MG63 (cell line): ENCODE results near the gene MS4A15. TPM values are rescaled to one million over a fixed set of nuclear protein-coding genes. Genes with fewer than 3 reads are reported as not detected.

Experiments
- DNase-seq: peaks from one replicate; pipeline ENCODE4 v3.0.0-alpha.2; 2020
- H3K27me3 ChIP-seq: fragments of 250-450 bp; sonication (Bioruptor Pico); 2 replicates; pipeline ENCODE4 v1.5.1; 2020; ENCODE audit warnings: mild to moderate bottlenecking, moderate library complexity
- H3K36me3 ChIP-seq: fragments of 250-450 bp; sonication (Bioruptor Pico); 2 replicates; pipeline ENCODE4 v1.5.1; 2020; ENCODE audit warnings: mild to moderate bottlenecking, moderate library complexity
- H3K4me3 ChIP-seq: fragments of 250-450 bp; sonication (Bioruptor Pico); 2 replicates; pipeline ENCODE4 v1.5.1; 2020; ENCODE audit warnings: mild to moderate bottlenecking, moderate library complexity
- H3K9me3 ChIP-seq: fragments of 250-450 bp; sonication (Bioruptor Pico); 2 replicates; pipeline ENCODE4 v1.5.1; 2020; ENCODE audit warnings: mild to moderate bottlenecking, moderate library complexity
- total RNA-seq: library from RNA; depleted of rRNA; stranded (reverse); fragments of >200 nt; shearing (Covaris generic); gene quantifications from 2 replicates; pipeline ENCODE4 v1.2.3, GENCODE V29; 2014; ENCODE audit warnings: low replicate concordance

MS4A15 gene
- total RNA-seq, 1 experiment from 2014 or later, result not detected

- Histone ChIP-seq H3K36me3 (no peaks in the 10 kb centered on the region), H3K4me3 (no peak overlapping the region), H3K27me3 (no peaks in the 10 kb centered on the region), H3K9me3 (no peaks in the 10 kb centered on the region)
- no peak for DNase-seq
These were observed 26.4 kb downstream of the MS4A15 start for GRCh38 chr11:60783141-60783484.

- no peak overlapping the region for H3K4me3 ChIP-seq
- no peaks in the 10 kb centered on the region for H3K9me3 ChIP-seq
- no peaks in the 10 kb centered on the region for H3K27me3 ChIP-seq
- no peaks in the 10 kb centered on the region for H3K36me3 ChIP-seq
- no peak for DNase-seq
These were observed 27.2 kb downstream of the MS4A15 start for GRCh38 chr11:60783911-60784310.

- Histone ChIP-seq H3K9me3 (no peaks in the 10 kb centered on the region), H3K4me3 (no peak within 1 kb of the TSS), H3K36me3 (no peaks in the 10 kb centered on the region), H3K27me3 (no peaks in the 10 kb centered on the region)
- DNase-seq, result no peak
These were observed 28.5 kb downstream of the MS4A15 start, which contains the start of gene MS4A10 for GRCh38 chr11:60785136-60785535. Gene MS4A10 (plus strand): TSS chr11:60785333. CDS start chr11:60790336, 5,003 bp downstream.

GRCh38 chr11:60785806-60786361 lies 29.2 kb downstream of the MS4A15 start:
- Histone ChIP-seq H3K36me3 (no peaks in the 10 kb centered on the region), H3K9me3 (no peaks in the 10 kb centered on the region), H3K27me3 (no peaks in the 10 kb centered on the region), H3K4me3 (no peak overlapping the region)
- DNase-seq, result no peak

GRCh38 chr11:60786811-60787567 lies 30.3 kb downstream of the MS4A15 start:
- no peaks in the 10 kb centered on the region for H3K9me3 ChIP-seq
- H3K4me3 ChIP-seq, result no peak overlapping the region
- H3K27me3 ChIP-seq, result no peaks in the 10 kb centered on the region
- peak; percentile 76 for DNase-seq
- H3K36me3 ChIP-seq, result no peaks in the 10 kb centered on the region

- Histone ChIP-seq H3K4me3 (no peak overlapping the region), H3K36me3 (no peaks in the 10 kb centered on the region), H3K9me3 (no peaks in the 10 kb centered on the region), H3K27me3 (no peaks in the 10 kb centered on the region)
- DNase-seq, result peak; percentile 39
These were observed 31.9 kb downstream of the MS4A15 start for GRCh38 chr11:60788401-60789125.

GRCh38 chr11:60790726-60791125 lies 34.1 kb downstream of the MS4A15 start:
- no peak for DNase-seq

GRCh38 chr11:60791153-60791933 lies 34.7 kb downstream of the MS4A15 start:
- Histone ChIP-seq H3K4me3 (no peak overlapping the region), H3K36me3 (no peaks in the 10 kb centered on the region), H3K9me3 (no peaks in the 10 kb centered on the region), H3K27me3 (no peaks in the 10 kb centered on the region)
- no peak for DNase-seq

More at GRCh38 chr11:60790726-60791125, 34.1 kb downstream of the MS4A15 start:
- Histone ChIP-seq H3K4me3 (no peak overlapping the region), H3K27me3 (no peaks in the 10 kb centered on the region), H3K36me3 (no peaks in the 10 kb centered on the region), H3K9me3 (no peaks in the 10 kb centered on the region)

GRCh38 chr11:60792521-60792920 lies 35.9 kb downstream of the MS4A15 start:
- Histone ChIP-seq H3K27me3 (no peaks in the 10 kb centered on the region), H3K9me3 (no peaks in the 10 kb centered on the region), H3K4me3 (no peak overlapping the region), H3K36me3 (no peaks in the 10 kb centered on the region)
- no peak for DNase-seq

- no peaks in the 10 kb centered on the region for H3K9me3 ChIP-seq
- no peaks in the 10 kb centered on the region for H3K36me3 ChIP-seq
- DNase-seq, result no peak
- no peaks in the 10 kb centered on the region; the same call in 1 of the 2 replicates for H3K27me3 ChIP-seq
- H3K4me3 ChIP-seq, result no peak overlapping the region
These were observed 38.6 kb downstream of the MS4A15 start for GRCh38 chr11:60795291-60795690.

- no peak overlapping the region for H3K4me3 ChIP-seq
- H3K27me3 ChIP-seq, result peaks cover 2% of the 10 kb centered on the region; the same call in 1 of the 2 replicates
- no peak for DNase-seq
- H3K9me3 ChIP-seq, result no peaks in the 10 kb centered on the region
- no peaks in the 10 kb centered on the region for H3K36me3 ChIP-seq
These were observed 41.4 kb downstream of the MS4A15 start for GRCh38 chr11:60797846-60798630.

GRCh38 chr11:60798631-60799030 lies 42.0 kb downstream of the MS4A15 start:
- Histone ChIP-seq H3K27me3 (peaks cover 2% of the 10 kb centered on the region; the same call in 1 of the 2 replicates), H3K9me3 (no peaks in the 10 kb centered on the region), H3K4me3 (no peak overlapping the region), H3K36me3 (no peaks in the 10 kb centered on the region)
- DNase-seq, result no peak

GRCh38 chr11:60801194-60801593 lies 44.5 kb downstream of the MS4A15 start:
- no peaks in the 10 kb centered on the region for H3K9me3 ChIP-seq
- no peak for DNase-seq
- peaks cover 2% of the 10 kb centered on the region; the same call in 1 of the 2 replicates for H3K27me3 ChIP-seq
- H3K36me3 ChIP-seq, result no peaks in the 10 kb centered on the region
- no peak overlapping the region for H3K4me3 ChIP-seq

- no peaks in the 10 kb centered on the region for H3K9me3 ChIP-seq
- peaks cover 2% of the 10 kb centered on the region; the same call in 1 of the 2 replicates for H3K27me3 ChIP-seq
- no peaks in the 10 kb centered on the region for H3K36me3 ChIP-seq
- DNase-seq, result no peak
- H3K4me3 ChIP-seq, result no peak overlapping the region
These were observed 46.7 kb downstream of the MS4A15 start for GRCh38 chr11:60803273-60803936.

GRCh38 chr11:60809249-60809648 lies 52.6 kb downstream of the MS4A15 start:
- Histone ChIP-seq H3K27me3 (no peaks in the 10 kb centered on the region), H3K9me3 (no peaks in the 10 kb centered on the region), H3K4me3 (no peak overlapping the region), H3K36me3 (no peaks in the 10 kb centered on the region)
- no peak for DNase-seq

- no peak for DNase-seq
- no peaks in the 10 kb centered on the region for H3K9me3 ChIP-seq
- no peaks in the 10 kb centered on the region for H3K36me3 ChIP-seq
- H3K4me3 ChIP-seq, result no peak overlapping the region
- H3K27me3 ChIP-seq, result no peaks in the 10 kb centered on the region
These were observed 53.0 kb downstream of the MS4A15 start for GRCh38 chr11:60809691-60810090.
